GM21717 (cell line): ENCODE measurements around the gene VARS1.

Experiments
- ATAC-seq: cut with Tn5 transposase; IDR thresholded peaks from one replicate; pipeline ENCODE4 v1.9.1; 2021; ENCODE audit warnings: mild to moderate bottlenecking, moderate library complexity; ENCODE audit not compliant: unreplicated experiment

The VARS1 gene

GRCh38 chr6:31775633-31776484 lies 19.7 kb downstream of the VARS1 start:
- no peak for ATAC-seq

GRCh38 chr6:31775184-31775583 lies 20.4 kb downstream of the VARS1 start:
- ATAC-seq: no peak

DNA sequence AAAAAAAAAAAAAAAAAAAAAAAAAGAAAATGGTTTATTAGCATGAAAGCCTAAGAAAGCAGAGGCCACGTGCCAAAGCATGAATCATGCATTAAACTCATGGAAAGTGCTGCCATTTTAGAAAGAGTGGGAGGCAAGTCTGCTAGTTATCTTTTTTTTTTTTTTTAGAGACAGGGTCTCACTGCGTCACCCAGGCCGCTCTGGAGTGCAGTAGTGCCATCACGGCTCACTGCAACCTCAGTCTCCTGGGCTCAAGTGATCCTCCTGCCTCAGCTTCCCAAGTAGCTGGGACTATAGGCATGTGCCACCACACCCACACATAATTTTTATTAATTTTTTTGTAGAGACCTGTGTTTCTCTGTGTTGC lies 23.6 kb downstream of the VARS1 start:
- no peak for ATAC-seq

GRCh38 chr6:31770860-31771259 lies 24.7 kb downstream of the VARS1 start:
- no peak for ATAC-seq

DNA sequence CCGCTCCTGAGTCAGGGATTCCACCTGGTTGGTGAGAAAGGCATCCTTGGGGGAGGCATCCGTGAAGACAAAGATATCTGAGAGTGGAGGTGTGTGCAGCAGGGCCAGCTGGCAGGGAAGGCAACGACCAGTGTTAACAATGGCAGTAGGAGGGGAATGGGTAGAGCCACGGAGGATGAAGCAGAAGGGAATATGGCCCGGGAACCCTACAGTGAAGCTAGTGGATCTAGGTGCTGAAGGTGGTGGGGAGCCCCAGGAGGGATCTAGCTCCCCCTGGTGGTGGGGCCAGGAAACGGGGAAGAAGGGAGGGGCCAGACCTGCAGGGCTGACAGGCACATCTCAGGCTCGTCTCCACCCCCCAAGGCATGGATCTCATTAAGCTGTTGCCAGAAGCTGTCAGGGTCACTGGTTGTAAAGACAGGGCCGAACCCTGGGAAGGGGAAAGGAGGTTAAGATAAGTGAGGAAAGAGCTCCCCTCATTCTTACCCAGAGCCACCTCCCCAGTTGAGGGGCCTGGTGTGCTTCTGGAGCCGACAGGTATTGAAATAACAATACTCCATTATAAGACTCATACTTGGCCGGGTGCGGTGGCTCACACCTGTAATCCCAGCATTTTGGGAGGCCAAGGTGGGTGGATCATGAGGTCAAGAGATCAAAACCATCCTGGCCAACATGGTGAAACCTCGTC lies 25.7 kb downstream of the VARS1 start:
- ATAC-seq: no peak

- ATAC-seq: no peak
Measured at GRCh38 chr6:31768363-31769257, 26.9 kb downstream of the VARS1 start.

- no peak for ATAC-seq
Measured at GRCh38 chr6:31767096-31767645, 28.4 kb downstream of the VARS1 start.

DNA sequence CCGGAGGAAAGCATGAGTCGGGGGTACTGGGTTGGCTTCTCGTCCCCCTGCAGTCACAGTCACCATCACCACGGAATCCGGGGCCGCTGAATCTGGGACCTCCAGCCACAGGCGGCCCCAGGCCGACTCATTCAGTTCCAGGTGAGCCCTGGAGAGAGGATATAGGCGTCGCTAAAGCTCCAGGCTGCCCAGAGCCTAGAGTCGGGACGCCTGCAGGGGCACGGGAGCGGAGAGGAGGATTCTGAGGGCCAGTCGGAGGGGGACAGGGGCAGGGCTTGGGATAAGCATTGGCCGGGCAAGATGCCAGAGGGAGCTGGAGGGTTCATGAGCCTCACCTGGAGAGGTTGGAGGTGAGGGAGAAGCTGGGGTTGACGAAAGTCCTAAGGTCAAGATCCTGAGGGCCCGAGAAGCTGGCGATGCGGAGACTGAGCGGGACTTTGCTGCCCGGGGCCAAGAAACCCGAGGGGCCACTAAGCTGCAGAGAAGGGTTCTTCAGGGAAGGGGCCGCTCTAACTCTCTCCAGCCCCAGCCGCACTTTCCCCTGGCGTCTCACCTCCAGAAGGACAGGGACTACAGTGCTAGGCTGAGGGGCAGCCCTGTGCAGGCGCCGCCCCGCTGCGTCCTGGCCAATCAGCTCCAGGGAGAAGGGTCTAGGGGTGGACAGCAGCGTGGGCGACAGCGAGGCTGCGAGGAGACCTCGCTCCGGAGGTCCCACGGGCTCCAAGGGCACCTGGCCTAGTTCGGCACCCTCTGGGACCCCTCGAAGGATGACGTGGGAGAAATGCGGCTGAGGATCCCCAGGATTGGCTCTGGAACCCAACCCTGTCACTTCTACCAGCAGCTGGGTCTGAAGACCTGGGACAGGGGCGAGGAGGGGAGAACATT lies 29.4 kb downstream of the VARS1 start:
- ATAC-seq: no peak

GRCh38 chr6:31765559-31765909 lies 30.0 kb downstream of the VARS1 start:
- no peak for ATAC-seq

DNA sequence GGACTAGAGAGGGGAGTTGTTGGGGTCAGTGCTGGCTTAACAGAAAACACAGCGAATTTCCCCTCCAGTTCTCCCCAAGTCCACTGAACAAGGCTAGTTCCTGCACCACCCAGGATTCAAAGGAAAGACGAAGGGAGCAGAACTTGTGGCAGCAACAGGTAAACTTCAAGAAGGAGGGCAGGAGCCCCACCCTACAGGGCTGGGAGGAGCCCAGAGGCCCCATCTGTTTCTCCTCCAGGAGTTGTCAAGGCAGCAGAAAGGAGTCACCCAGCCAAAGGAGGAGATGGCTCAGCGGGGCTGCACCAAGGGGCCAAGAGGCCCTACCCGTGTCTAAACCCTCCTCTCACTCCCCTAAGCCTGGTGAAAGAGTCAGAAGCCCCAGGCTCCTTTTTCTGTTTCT lies 31.4 kb downstream of the VARS1 start:
- no peak for ATAC-seq

DNA sequence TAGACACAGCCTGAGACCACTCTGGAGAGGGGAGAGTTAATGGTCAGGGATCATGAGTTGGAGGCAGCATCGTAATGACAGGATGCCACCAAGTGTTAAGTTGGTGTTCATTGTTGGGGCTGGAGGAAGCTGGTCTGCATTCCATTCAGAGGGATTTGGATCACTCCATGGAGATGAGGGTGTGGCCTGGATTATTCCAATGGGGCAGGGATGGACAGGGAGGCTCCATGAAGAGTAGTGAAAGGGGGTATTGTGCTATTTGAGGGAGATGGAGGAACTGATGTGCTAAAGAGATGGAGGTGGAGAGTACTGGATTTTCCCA lies 32.0 kb downstream of the VARS1 start:
- ATAC-seq: no peak

GRCh38 chr6:31762878-31763618 lies 32.5 kb downstream of the VARS1 start:
- ATAC-seq: no peak

- no peak for ATAC-seq
Measured at GRCh38 chr6:31762356-31762755, 33.2 kb downstream of the VARS1 start, which contains the start of gene SAPCD1. Gene SAPCD1, plus strand, starts transcription at chr6:31762656. Its CDS starts 399 bp downstream, at chr6:31763055.

- ATAC-seq: no peak
Measured at GRCh38 chr6:31761343-31761742, 34.2 kb downstream of the VARS1 start.

DNA sequence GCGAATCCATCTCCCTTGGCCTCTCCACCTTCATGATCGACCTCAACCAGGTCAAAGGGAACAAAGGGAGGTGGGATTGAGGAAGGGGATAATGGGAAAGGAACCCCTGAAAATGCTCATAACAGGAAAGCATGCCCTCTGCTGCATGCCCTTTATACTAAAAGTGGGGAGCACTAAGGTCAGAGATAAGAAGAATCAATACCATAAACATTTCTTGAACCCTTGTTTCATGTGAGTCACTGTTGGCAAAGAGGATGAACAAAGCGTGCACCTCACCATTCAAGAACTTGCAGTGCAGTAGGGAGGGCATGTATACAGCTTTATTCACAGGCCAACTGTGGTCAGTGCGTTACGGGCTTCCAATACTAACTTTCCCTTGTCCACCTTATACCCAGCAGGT lies 34.8 kb downstream of the VARS1 start:
- ATAC-seq: no peak

GRCh38 chr6:31758281-31758680 lies 37.3 kb downstream of the VARS1 start:
- no peak for ATAC-seq

DNA sequence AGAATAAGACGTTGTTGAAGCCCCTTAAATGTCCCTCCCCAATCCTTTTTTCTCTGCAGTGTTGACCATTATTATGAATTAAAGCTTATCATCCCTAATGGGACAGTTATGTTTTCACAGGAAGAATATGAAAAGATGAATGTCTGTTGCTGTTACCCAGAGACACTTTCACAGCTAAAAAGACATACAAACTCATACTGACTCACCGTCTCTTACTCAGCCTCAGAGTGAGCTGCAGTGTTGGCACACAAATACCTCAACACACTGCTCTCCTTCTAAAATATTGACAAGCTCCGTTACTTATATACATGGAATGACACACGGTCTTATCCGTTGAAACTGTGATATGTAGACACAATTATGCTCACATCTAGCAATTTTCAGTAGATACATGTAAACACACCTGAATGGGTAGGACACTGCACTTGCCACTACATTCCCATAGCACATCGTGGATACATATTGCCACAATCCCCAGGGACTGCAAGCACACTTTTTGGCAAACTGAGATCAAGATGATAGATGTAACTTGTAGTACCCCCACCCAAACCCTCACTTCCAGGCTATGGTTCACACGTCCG lies 42.7 kb downstream of the VARS1 start:
- no peak for ATAC-seq

GRCh38 chr6:31750411-31751022 lies 45.0 kb downstream of the VARS1 start:
- ATAC-seq: no peak
